DMS53 (cell line): Measurements from ENCODE around the gene BCO2.

Experiments used
- DNase-seq: peaks from one replicate; lab custom pipeline; 2025; lab: John Stamatoyannopoulos, UW

Gene BCO2

GRCh38 chr11:112216561-112217105 lies 41.3 kb downstream of the BCO2 start:
- no peak for DNase-seq

GRCh38 chr11:112219476-112220232 lies 44.3 kb downstream of the BCO2 start:
- DNase-seq = peak; percentile 82

- DNase-seq = peak; percentile 10
Measured at GRCh38 chr11:112221274-112221835, 46.0 kb downstream of the BCO2 start.

- DNase-seq = no peak
Measured at GRCh38 chr11:112222303-112222702, 47.0 kb downstream of the BCO2 start.

- DNase-seq = no peak
Measured at GRCh38 chr11:112223121-112223520, 47.8 kb downstream of the BCO2 start.

GRCh38 chr11:112223754-112224532 lies 48.6 kb downstream of the BCO2 start:
- no peak for DNase-seq

- no peak for DNase-seq
Measured at GRCh38 chr11:112225753-112226061, 50.4 kb downstream of the BCO2 start.

GRCh38 chr11:112226062-112226830 lies 50.9 kb downstream of the BCO2 start, which contains the start of gene PTS:
TSS of gene PTS (plus strand) at chr11:112226428. CDS start at chr11:112226444, 16 bp downstream.
- DNase-seq = peak; percentile 95

GRCh38 chr11:112226831-112227401 lies 51.6 kb downstream of the BCO2 start:
- DNase-seq = peak; percentile 39

- no peak for DNase-seq
Measured at GRCh38 chr11:112227471-112227870, 52.2 kb downstream of the BCO2 start.

GRCh38 chr11:112228706-112229105 lies 53.4 kb downstream of the BCO2 start:
- DNase-seq = no peak

GRCh38 chr11:112229159-112229558 lies 53.8 kb downstream of the BCO2 start:
- no peak for DNase-seq

- DNase-seq = no peak
Measured at GRCh38 chr11:112229746-112230433, 54.6 kb downstream of the BCO2 start.

GRCh38 chr11:112231952-112232351 lies 56.6 kb downstream of the BCO2 start:
- no peak for DNase-seq

- DNase-seq = no peak
Measured at GRCh38 chr11:112235750-112236390, 60.6 kb downstream of the BCO2 start.

GRCh38 chr11:112237451-112237850 lies 62.1 kb downstream of the BCO2 start:
- no peak for DNase-seq

GRCh38 chr11:112238041-112238440 lies 62.7 kb downstream of the BCO2 start:
- DNase-seq = no peak

GRCh38 chr11:112241486-112241885 lies 66.2 kb downstream of the BCO2 start:
- DNase-seq = no peak

- DNase-seq = peak; percentile 72
Measured at GRCh38 chr11:112247201-112247600, 71.9 kb downstream of the BCO2 start.

- no peak for DNase-seq
Measured at GRCh38 chr11:112248201-112248600, 72.9 kb downstream of the BCO2 start.
